8988T (cell line): Measurements from ENCODE around the gene CEP41.

Source experiments
- DNase-seq: peaks from one replicate; pipeline ENCODE4 v3.0.0; 2011

The CEP41 gene

DNA sequence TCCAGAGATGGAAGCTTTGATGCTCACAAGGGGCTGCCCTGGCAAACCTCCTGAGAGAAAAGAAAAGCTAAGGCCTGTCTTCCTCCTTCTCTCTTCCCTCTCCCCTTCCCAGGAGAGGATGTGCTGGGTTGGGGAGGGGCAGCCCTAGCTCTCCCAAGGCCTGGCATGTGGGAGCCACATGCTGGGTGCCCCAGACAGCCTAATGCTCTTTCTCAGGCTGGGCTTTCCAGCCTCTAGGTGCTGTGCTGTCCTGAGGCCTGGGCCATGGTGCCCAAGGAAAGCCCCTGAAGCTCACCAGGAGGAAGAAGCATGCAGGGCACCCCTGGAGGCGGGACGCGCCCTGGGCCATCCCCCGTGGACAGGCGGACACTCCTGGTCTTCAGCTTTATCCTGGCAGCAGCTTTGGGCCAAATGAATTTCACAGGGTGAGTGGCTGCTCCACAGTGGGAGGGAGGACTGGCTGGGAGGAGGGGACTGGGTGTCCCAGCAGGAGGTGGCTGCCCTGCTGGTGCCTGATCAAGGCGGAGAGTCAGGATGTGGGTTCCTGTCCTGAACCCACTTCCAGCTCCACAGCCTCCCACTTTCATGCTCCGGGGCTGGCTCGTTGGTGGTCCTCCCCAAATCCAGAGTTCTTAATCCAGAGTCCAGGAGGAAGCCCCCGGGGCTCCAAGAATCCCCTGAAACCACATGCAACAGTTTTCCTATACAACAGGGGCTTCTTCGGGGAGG is 94.5 kb downstream of the CEP41 start:
- no peak for DNase-seq

DNA sequence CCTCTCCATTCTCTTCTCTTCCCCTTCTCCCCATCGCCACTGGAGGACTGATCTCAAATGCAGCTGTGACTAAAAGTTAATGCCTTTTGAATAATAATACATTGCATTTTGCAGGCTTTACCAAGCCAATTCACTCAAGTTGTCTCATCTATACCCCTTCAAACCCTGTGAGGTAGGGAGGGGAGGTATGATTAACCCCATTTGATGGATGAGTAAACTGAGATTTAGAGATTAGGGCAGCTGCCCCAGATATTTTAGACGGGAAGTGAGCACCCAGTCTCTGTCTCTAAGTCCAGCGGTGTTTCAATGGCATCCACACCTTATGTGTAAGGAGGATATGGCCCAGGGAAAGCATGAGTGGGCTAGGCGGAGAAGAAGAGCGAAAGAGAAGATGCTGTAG is 95.1 kb downstream of the CEP41 start:
- DNase-seq, result no peak

DNA sequence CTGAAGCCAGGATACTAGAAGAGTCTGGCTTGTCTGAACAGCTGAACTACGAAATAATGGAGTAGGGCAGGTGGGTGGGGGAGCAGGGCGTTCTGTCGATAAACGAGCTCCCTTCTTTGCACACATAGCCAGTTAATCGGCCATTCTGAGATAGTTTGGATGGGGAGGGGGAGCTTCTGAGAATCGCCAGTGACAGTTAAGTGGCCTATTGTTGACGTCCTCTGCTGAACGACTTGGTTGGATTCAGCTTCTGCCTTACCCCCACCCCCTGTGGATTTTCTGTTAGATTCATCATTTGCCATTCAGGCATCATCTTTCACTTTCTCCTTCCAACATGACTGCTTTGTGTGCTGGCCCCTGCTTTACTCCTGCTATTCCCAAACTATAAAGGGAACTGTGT is 95.7 kb downstream of the CEP41 start:
- no peak for DNase-seq

DNA sequence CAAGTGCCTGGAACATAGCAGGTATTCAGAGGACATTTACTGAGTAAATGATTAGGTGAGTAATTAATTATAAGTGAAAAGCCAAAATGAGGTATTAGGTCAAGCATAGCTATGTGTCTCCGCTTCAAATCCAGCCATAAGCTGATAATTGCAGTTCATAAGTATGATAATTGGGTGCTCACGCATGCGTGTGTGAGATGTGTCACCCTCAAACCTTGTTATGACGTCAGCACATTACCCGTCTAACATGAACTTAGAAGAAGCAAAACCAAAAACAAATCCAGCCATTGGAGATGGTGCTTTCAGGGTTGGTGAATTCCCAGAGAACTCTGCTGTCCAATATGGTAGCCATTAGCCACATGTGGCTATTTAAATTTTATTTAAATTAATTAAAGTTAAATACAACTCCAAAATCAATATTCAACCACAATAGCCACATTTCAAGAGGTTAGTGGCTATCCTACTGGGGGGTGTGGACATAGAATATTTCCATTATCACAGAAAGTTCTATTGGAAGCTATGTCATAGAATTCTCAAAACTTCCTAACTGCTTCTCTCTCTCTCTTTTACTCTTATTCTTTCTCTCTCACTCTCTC is 96.4 kb downstream of the CEP41 start, which contains the start of gene CPA5:
Gene CPA5 (plus strand): TSS at position 546 of the 596 bp plus-strand sequence. CDS start 1,670 bp downstream, outside the sequence.
- no peak for DNase-seq
